Naive thymus-derived CD4-positive, alpha-beta T cell (primary cell): ENCODE data around the gene PAQR8. TPM values are rescaled to one million over a fixed set of nuclear protein-coding genes. Genes with fewer than 3 reads are reported as not detected.

ENCODE experiments used
- ATAC-seq: fragments of 150-1000 bp; cut with Tn5 transposase; 2 replicates; pipeline ENCODE4 v1.10.0; 2021; ENCODE audit warnings: mild to moderate bottlenecking, moderate library complexity
- CTCF ChIA-PET: fragments of 350-600 bp; sonication (Branson Sonifier 250); formaldehyde crosslinking; loops from one replicate; lab custom pipeline; 2021; ENCODE audit warnings: antibody characterized with exemption; lab: Charles Lee
- POLR2A ChIA-PET: fragments of 350-600 bp; sonication (Branson Sonifier 250); formaldehyde crosslinking; loops from one replicate; lab custom pipeline; 2021; ENCODE audit warnings: antibody characterized with exemption, inconsistent platforms; lab: Charles Lee
- DNase-seq, 9 donors: peaks; one replicate each; pipeline versions ENCODE4 v3.0.0 to v3.0.0-alpha.2; 2020 to 2022; ENCODE audit warnings: mixed read lengths in 1 of 9
- H3K27ac ChIP-seq: one replicate; pipeline ENCODE4 v1.7.0; 2013; ENCODE audit warnings: mild to moderate bottlenecking, low read depth, low read length, moderate library complexity
- H3K27me3 ChIP-seq, 2 donors: one replicate each; pipeline ENCODE4 v1.7.0; 2013; ENCODE audit warnings: low read length in 2 of 2, mild to moderate bottlenecking in 2 of 2, moderate library complexity in 2 of 2; ENCODE audit not compliant: control insufficient read depth in 2 of 2, insufficient read depth in 2 of 2
- H3K36me3 ChIP-seq, 3 experiments: 1 replicate in 2 of 3; 2 replicates in 1 of 3; pipeline ENCODE4 v1.7.0; 2013; ENCODE audit warnings: low read length in 3 of 3, mild to moderate bottlenecking in 3 of 3, moderate library complexity in 1 of 3; ENCODE audit not compliant: insufficient read depth in 3 of 3, control insufficient read depth in 2 of 3
- H3K4me1 ChIP-seq, 2 donors: one replicate each; pipeline ENCODE4 v1.7.0; 2013; ENCODE audit warnings: low read length in 2 of 2, mild to moderate bottlenecking in 2 of 2, moderate library complexity in 1 of 2; ENCODE audit not compliant: control insufficient read depth in 2 of 2, insufficient read depth in 2 of 2
- H3K4me3 ChIP-seq: 2 replicates; pipeline ENCODE4 v1.7.0; 2013; ENCODE audit warnings: mild to moderate bottlenecking, low read length
- H3K9me3 ChIP-seq, 3 experiments: 1 replicate in 2 of 3; 2 replicates in 1 of 3; pipeline ENCODE4 v1.7.0; 2013; ENCODE audit warnings: low read length in 3 of 3; ENCODE audit not compliant: control insufficient read depth in 2 of 3
- H3K27ac Mint-ChIP-seq, 9 donors: one replicate each; pipeline ENCODE4 v1.8.0; 2020 to 2022; ENCODE audit warnings: mixed read lengths in 9 of 9, mild to moderate bottlenecking in 8 of 9, moderate library complexity in 5 of 9, inconsistent platforms in 2 of 9
- H3K27me3 Mint-ChIP-seq, 5 donors: one replicate each; pipeline ENCODE4 v1.8.0; 2021 to 2022; ENCODE audit warnings: mixed read lengths in 5 of 5, mild to moderate bottlenecking in 1 of 5
- H3K36me3 Mint-ChIP-seq, 5 donors: one replicate each; pipeline ENCODE4 v1.8.0; 2020 to 2022; ENCODE audit warnings: mixed read lengths in 5 of 5, mild to moderate bottlenecking in 3 of 5, inconsistent platforms in 1 of 5
- H3K4me1 Mint-ChIP-seq, 7 donors: one replicate each; pipeline ENCODE4 v1.8.0; 2020 to 2022; ENCODE audit warnings: mixed read lengths in 7 of 7, mild to moderate bottlenecking in 3 of 7, inconsistent platforms in 1 of 7
- H3K4me3 Mint-ChIP-seq, 10 donors: one replicate each; pipeline ENCODE4 v1.8.0; 2020 to 2022; ENCODE audit warnings: mild to moderate bottlenecking in 10 of 10, mixed read lengths in 10 of 10, moderate library complexity in 6 of 10, inconsistent platforms in 2 of 10
- H3K9me3 Mint-ChIP-seq, 11 donors: one replicate each; pipeline ENCODE4 v1.8.0; 2020 to 2022; ENCODE audit warnings: mixed read lengths in 11 of 11, mild to moderate bottlenecking in 4 of 11, inconsistent platforms in 1 of 11, moderate library complexity in 1 of 11
- intact Hi-C, 2 donors: fragments of 100-400 bp; cut with micrococcal nuclease; formaldehyde crosslinking; loops; one replicate each; pipeline ENCODE4 v1.15.1; 2023
- polyA plus RNA-seq, 2 donors: library from polyadenylated mRNA; unstranded; fragments of 300-500 nt; fragmentation: Illumina TruSeq; gene quantifications; one replicate each; pipeline ENCODE4 v1.2.3, GENCODE V29; 2021
- total RNA-seq, 6 experiments: library from RNA in 5 of 6; stranded (reverse) in 5 of 6; gene quantifications; 1 replicate in 5 of 6; 2 replicates in 1 of 6; pipeline ENCODE4 v1.2.3 and lab custom pipeline; 2021 to 2026

The PAQR8 gene
- total and polyA plus RNA-seq, 7 experiments from 2014 or later, result 7.5 to 46.2 (median 32.1) TPM

GRCh38 chr6:52389626-52390360 lies 27.8 kb downstream of the PAQR8 start:
- no peaks in the 10 kb centered on the region for H3K9me3 ChIP-seq
- Mint-ChIP-seq H3K9me3 (peaks cover 0 to 6% (median 0%) of the 10 kb centered on the region in 11 donors), H3K27me3 (peaks cover 0 to 6% (median 0%) of the 10 kb centered on the region in 5 donors), H3K36me3 (peaks cover 0 to 34% (median 18%) of the 10 kb centered on the region in 5 donors), H3K27ac (peak overlapping the region; percentile 93 to 100 (median 98)), H3K4me3 (peak overlapping the region; percentile 75 to 89 (median 86)), H3K4me1 (peaks cover 49 to 96% (median 90%) of the 10 kb centered on the region in 7 donors)
- DNase-seq (peak; percentile 33 to 79 (median 62)), ATAC-seq (peak; percentile 60)
- POLR2A ChIA-PET, result interaction anchor here (0.9 to 8.1 kb wide), 17 partner anchors 9 to 187 kb away, joined by 4 to 85 read pairs (median 5); partner anchors contain the start of genes MCM3, PAQR8 and TRAM2
- peak overlapping the region; percentile 89 for H3K27ac ChIP-seq
- peak overlapping the region; percentile 62 for H3K4me3 ChIP-seq
- no peaks in the 10 kb centered on the region for H3K36me3 ChIP-seq
- H3K27me3 ChIP-seq, result no peaks in the 10 kb centered on the region
- CTCF ChIA-PET, result interaction anchor here (0.6 to 7.1 kb wide), 22 partner anchors 8 to 273 kb away, joined by 3 to 81 read pairs (median 5); partner anchors contain the start of genes EFHC1, MCM3 and PAQR8
- H3K4me1 ChIP-seq, result peaks cover 59 to 75% of the 10 kb centered on the region in 2 donors
- intact Hi-C loops, result loop anchor here (1.0 to 10.0 kb wide), 15 partner anchors 9 to 1155 kb away; partner anchors contain the start of genes EFHC1 (in 2 of the 2), GSTA4 (in 2 of the 2), PAQR8 (in 2 of the 2) and GCLC (in 1 of the 2)

- H3K27me3 ChIP-seq, result no peaks in the 10 kb centered on the region
- no peaks in the 10 kb centered on the region for H3K9me3 ChIP-seq
- no peaks in the 10 kb centered on the region for H3K36me3 ChIP-seq
- H3K4me1 ChIP-seq, result peaks cover 63 to 80% of the 10 kb centered on the region in 2 donors
- H3K36me3 Mint-ChIP-seq, result peaks cover 0 to 29% (median 13%) of the 10 kb centered on the region in 5 donors
- CTCF ChIA-PET, result interaction anchor here (0.8 to 7.1 kb wide), 17 partner anchors 9 to 107 kb away, joined by 3 to 81 read pairs (median 7); partner anchors contain the start of genes EFHC1, MCM3 and PAQR8
- peak; percentile 79 for ATAC-seq
- H3K27me3 Mint-ChIP-seq, result peaks cover 0 to 6% (median 0%) of the 10 kb centered on the region in 5 donors
- peak overlapping the region; percentile 89 for H3K27ac ChIP-seq
- POLR2A ChIA-PET, result interaction anchor here (0.6 to 8.1 kb wide), 17 partner anchors 9 to 606 kb away, joined by 3 to 85 read pairs (median 5); partner anchors contain the start of genes MCM3, PAQR8 and TRAM2
- DNase-seq, result peak in 8 of 9 donors; percentile 63 to 87 (median 82)
- H3K4me3 ChIP-seq, result peak overlapping the region; percentile 62
- intact Hi-C loops, result loop anchor here (1.0 to 10.0 kb wide), 10 partner anchors 8 to 1154 kb away; partner anchors contain the start of genes GSTA4 (in 2 of the 2), EFHC1 (in 1 of the 2), GCLC (in 1 of the 2) and PAQR8 (in 1 of the 2)
- H3K4me1 Mint-ChIP-seq, result peaks cover 44 to 96% (median 87%) of the 10 kb centered on the region in 7 donors
- H3K27ac Mint-ChIP-seq, result peak overlapping the region; percentile 93 to 100 (median 98)
- peaks cover 0 to 2% (median 0%) of the 10 kb centered on the region in 11 donors for H3K9me3 Mint-ChIP-seq
- peak overlapping the region; percentile 75 to 89 (median 86) for H3K4me3 Mint-ChIP-seq
These were observed 28.4 kb downstream of the PAQR8 start for GRCh38 chr6:52390361-52390727.

GRCh38 chr6:52391599-52391998 lies 29.6 kb downstream of the PAQR8 start:
- ChIA-PET CTCF (interaction anchor here (1.0 to 7.1 kb wide), 7 partner anchors 8 to 106 kb away, joined by 4 to 81 read pairs (median 9); partner anchors contain the start of genes EFHC1, MCM3 and PAQR8), POLR2A (interaction anchor here (0.8 to 8.1 kb wide), 10 partner anchors 8 to 106 kb away, joined by 3 to 85 read pairs (median 12); partner anchors contain the start of genes MCM3 and PAQR8)
- peaks cover 0 to 10% (median 2%) of the 10 kb centered on the region in 11 donors for H3K9me3 Mint-ChIP-seq
- no peak for ATAC-seq
- peaks cover 75 to 82% of the 10 kb centered on the region in 2 donors for H3K4me1 ChIP-seq
- H3K4me1 Mint-ChIP-seq, result peaks cover 47 to 96% (median 87%) of the 10 kb centered on the region in 7 donors
- H3K27me3 Mint-ChIP-seq, result peaks cover 0 to 9% (median 0%) of the 10 kb centered on the region in 5 donors
- no peaks in the 10 kb centered on the region for H3K36me3 ChIP-seq
- peak overlapping the region; percentile 89 for H3K27ac ChIP-seq
- no peaks in the 10 kb centered on the region for H3K9me3 ChIP-seq
- intact Hi-C loops, result loop anchor here (2.0 to 10.0 kb wide), 7 partner anchors 83 to 1153 kb away; partner anchors contain the start of genes GSTA4 (in 2 of the 2) and GCLC (in 1 of the 2)
- no peak for DNase-seq
- peaks cover 0 to 27% (median 7%) of the 10 kb centered on the region in 5 donors for H3K36me3 Mint-ChIP-seq
- peak overlapping the region; percentile 61 to 100 (median 98) for H3K27ac Mint-ChIP-seq
- peak overlapping the region in 7 of 10 donors; percentile 30 to 88 (median 49) for H3K4me3 Mint-ChIP-seq
- no peaks in the 10 kb centered on the region for H3K27me3 ChIP-seq
- H3K4me3 ChIP-seq, result no peak overlapping the region

- peak in 1 of 9 donors; percentile 37 for DNase-seq
- no peak for ATAC-seq
- peaks cover 0 to 9% (median 0%) of the 10 kb centered on the region in 5 donors for H3K27me3 Mint-ChIP-seq
- Histone ChIP-seq H3K36me3 (no peaks in the 10 kb centered on the region), H3K27me3 (no peaks in the 10 kb centered on the region), H3K27ac (peak overlapping the region; percentile 89), H3K9me3 (no peaks in the 10 kb centered on the region), H3K4me3 (no peak overlapping the region), H3K4me1 (peaks cover 88 to 95% of the 10 kb centered on the region in 2 donors)
- peaks cover 0 to 26% (median 10%) of the 10 kb centered on the region in 5 donors for H3K36me3 Mint-ChIP-seq
- intact Hi-C loops, result loop anchor here (5.0 to 10.0 kb wide), 6 partner anchors 166 to 1152 kb away; partner anchors contain the start of genes GSTA4 (in 2 of the 2) and GCLC (in 1 of the 2)
- peaks cover 0 to 13% (median 2%) of the 10 kb centered on the region in 11 donors for H3K9me3 Mint-ChIP-seq
- peak overlapping the region; percentile 92 to 100 (median 98) for H3K27ac Mint-ChIP-seq
- H3K4me1 Mint-ChIP-seq, result peaks cover 60 to 97% (median 93%) of the 10 kb centered on the region in 7 donors
- ChIA-PET CTCF (interaction anchor here (1.6 to 7.1 kb wide), 3 partner anchors 16 to 31 kb away, joined by 4 to 78 read pairs (median 9); partner anchors contain the start of gene PAQR8), POLR2A (interaction anchor here (4.4 to 7.2 kb wide), 2 partner anchors 7 to 30 kb away, joined by 67 to 85 read pairs; partner anchors contain the start of gene PAQR8)
- peak overlapping the region in 8 of 10 donors; percentile 10 to 81 (median 44) for H3K4me3 Mint-ChIP-seq
These were observed 31.0 kb downstream of the PAQR8 start for GRCh38 chr6:52392944-52393343.

- H3K4me3 Mint-ChIP-seq, result peak overlapping the region; percentile 47 to 81 (median 76)
- ATAC-seq (no peak), DNase-seq (peak in 1 of 9 donors; percentile 21)
- peak overlapping the region; percentile 89 for H3K27ac ChIP-seq
- H3K27me3 ChIP-seq, result no peaks in the 10 kb centered on the region
- peaks cover 57 to 99% (median 89%) of the 10 kb centered on the region in 7 donors for H3K4me1 Mint-ChIP-seq
- peaks cover 88 to 94% of the 10 kb centered on the region in 2 donors for H3K4me1 ChIP-seq
- peak overlapping the region; percentile 35 for H3K4me3 ChIP-seq
- no peaks in the 10 kb centered on the region for H3K9me3 ChIP-seq
- CTCF ChIA-PET, result interaction anchor here (1.1 kb wide), 1 partner anchor 13 kb away, joined by 3 read pairs; no protein-coding TSS in a partner anchor
- peaks cover 0 to 9% (median 0%) of the 10 kb centered on the region in 5 donors for H3K27me3 Mint-ChIP-seq
- H3K27ac Mint-ChIP-seq, result peak overlapping the region; percentile 92 to 100 (median 98)
- no peaks in the 10 kb centered on the region for H3K36me3 ChIP-seq
- peaks cover 0 to 13% (median 2%) of the 10 kb centered on the region in 11 donors for H3K9me3 Mint-ChIP-seq
- intact Hi-C loops, result loop anchor here (1.0 to 10.0 kb wide), 7 partner anchors 109 to 1151 kb away; partner anchors contain the start of genes GSTA4 (in 2 of the 2), GCLC (in 1 of the 2) and MCM3 (in 1 of the 2)
- H3K36me3 Mint-ChIP-seq, result peaks cover 0 to 26% (median 10%) of the 10 kb centered on the region in 5 donors
- POLR2A ChIA-PET, result interaction anchor here (0.6 to 1.5 kb wide), 2 partner anchors 32 to 86 kb away, joined by 3 read pairs; partner anchors contain the start of gene PAQR8
These were observed 31.8 kb downstream of the PAQR8 start for GRCh38 chr6:52393780-52394179.
